Stomach (tissue), 9 donors: ENCODE measurements around the gene BHLHA15. TPM values are rescaled to one million over a fixed set of nuclear protein-coding genes. Genes with fewer than 3 reads are reported as not detected.

Experiments used
- DNase-seq, 2 donors: peaks; one replicate each; pipeline versions ENCODE4 v3.0.0 to v3.0.0-alpha.2; 2013 to 2019
- H3K27ac ChIP-seq, 5 donors: fragments of 200-600 bp in 4 of 5; sonication (generic) in 4 of 5; one replicate each; pipeline ENCODE4 v1.5.1; 2013 to 2019; ENCODE audit warnings: mild to moderate bottlenecking in 1 of 5, moderate library complexity in 1 of 5
- H3K27me3 ChIP-seq, 3 donors: fragments of 200-600 bp; sonication (generic); one replicate each; pipeline ENCODE4 v1.5.1; 2017 to 2019; ENCODE audit warnings: mixed run types in 1 of 3
- H3K36me3 ChIP-seq, 4 donors: fragments of 200-600 bp; sonication (generic); 1 replicate in 3 of 4; 2 replicates in 1 of 4; pipeline ENCODE4 v1.5.1; 2016 to 2019
- H3K4me1 ChIP-seq, 4 donors: fragments of 200-600 bp; sonication (generic); one replicate each; pipeline ENCODE4 v1.5.1; 2016 to 2019
- H3K4me3 ChIP-seq, 4 donors: fragments of 200-600 bp; sonication (generic) in 3 of 4; one replicate each; pipeline ENCODE4 v1.5.1; 2016 to 2019; ENCODE audit warnings: mild to moderate bottlenecking in 1 of 4
- H3K9me3 ChIP-seq, 4 donors: fragments of 200-600 bp; sonication (generic); one replicate each; pipeline ENCODE4 v1.5.1; 2016 to 2019
- CTCF ChIP-seq, 7 experiments: fragments of 450-650 bp in 4 of 7; fragments of 200-600 bp in 3 of 7; sonication (generic) in 3 of 7; IDR thresholded peaks; one replicate each; pipeline ENCODE4 v1.5.1; 2016 to 2019; ENCODE audit warnings: antibody characterized with exemption in 7 of 7, control low read depth in 2 of 7, mild to moderate bottlenecking in 1 of 7
- EP300 ChIP-seq: sonication (generic); formaldehyde crosslinking; IDR thresholded peaks from one replicate; pipeline ENCODE4 v1.6.1; 2017; ENCODE audit warnings: antibody characterized with exemption
- POLR2A ChIP-seq, 4 donors: fragments of 450-650 bp; IDR thresholded peaks; one replicate each; pipeline ENCODE4 v1.6.1; 2016; ENCODE audit warnings: antibody characterized with exemption in 4 of 4, control low read depth in 2 of 4, mild to moderate bottlenecking in 1 of 4, moderate library complexity in 1 of 4
- POLR2AphosphoS5 ChIP-seq, 3 donors: sonication (generic); formaldehyde crosslinking; IDR thresholded peaks; one replicate each; pipeline ENCODE4 v1.6.1; 2016; ENCODE audit warnings: antibody characterized with exemption in 3 of 3
- WGBS, 5 donors: extraction: QIAGEN DNeasy Blood & Tissue Kit in 3 of 5; methylation state at CpG; one replicate each; pipeline versions ENCODE4 v1.1.5 to v1.1.7; 2013 to 2018; 5-methylcytosine and 5-hydroxymethylcytosine counted together
- intact Hi-C: fragments of 100-400 bp; cut with DNase I; formaldehyde crosslinking; loops from one replicate; pipeline ENCODE4 v1.15.1; 2023; ENCODE audit warnings: low total_unique reads
- polyA plus RNA-seq, 3 donors: library from polyadenylated mRNA; stranded (reverse); fragments of 200-250 nt; gene quantifications; one replicate each; pipeline ENCODE4 v1.2.3, GENCODE V29; 2013
- total RNA-seq, 5 donors: library from RNA; depleted of rRNA; stranded (reverse); fragments of >200 nt; gene quantifications; one replicate each; pipeline versions ENCODE4 v1.1.0 to v1.2.3, GENCODE V29; 2014 to 2016
- donor health status: healthy with polysubstance abuse.
- donor health status: Bipolar disorder and iron deficiency.
- donor health status: healthy.

The BHLHA15 gene
- total and polyA plus RNA-seq, 8 donors, result 1.3 to 108 (median 11.3) TPM; not detected in 2

GRCh38 chr7:98165827-98166667 is 45.2 kb upstream of the BHLHA15 start:
- intact Hi-C loops, result loop anchor here (5.0 kb wide), 2 partner anchors 59 to 144 kb away; partner anchors contain the start of gene LMTK2
- WGBS, 5 donors, result 51 to 71% (median 56%) methylated on average over 18 of the region's 18 CpGs
- TF ChIP-seq POLR2A (IDR thresholded peaks at IDR 0.05) (no peak), CTCF (IDR thresholded peaks at IDR 0.05) (peak in 5 of 7 experiments; percentile 34 to 73 (median 54)), POLR2AphosphoS5 (IDR thresholded peaks at IDR 0.05) (no peak), EP300 (no peak)
- Histone ChIP-seq H3K27ac (no peak overlapping the region), H3K4me1 (peaks cover 0 to 51% (median 30%) of the 10 kb centered on the region in 4 donors), H3K4me3 (no peak overlapping the region), H3K9me3 (no peaks in the 10 kb centered on the region), H3K36me3 (peaks cover 0 to 7% (median under 1%) of the 10 kb centered on the region in 4 donors), H3K27me3 (no peaks in the 10 kb centered on the region)
- peak; percentile 79 to 84 for DNase-seq

- Histone ChIP-seq H3K27ac (no peak overlapping the region), H3K9me3 (no peaks in the 10 kb centered on the region), H3K36me3 (peaks cover 2 to 8% (median 5%) of the 10 kb centered on the region in 4 donors), H3K27me3 (no peaks in the 10 kb centered on the region), H3K4me3 (no peak overlapping the region), H3K4me1 (peaks cover 2 to 52% (median 34%) of the 10 kb centered on the region in 4 donors)
- intact Hi-C loops, result loop anchor here (5.0 kb wide), 2 partner anchors 59 to 144 kb away; partner anchors contain the start of gene LMTK2
- WGBS, 5 donors, result 72 to 93% (median 79%) methylated on average over 2 of the region's 2 CpGs
- no peak for DNase-seq
- TF ChIP-seq CTCF (IDR thresholded peaks at IDR 0.05), result no peak
- TF ChIP-seq POLR2AphosphoS5 (IDR thresholded peaks at IDR 0.05), result no peak
- TF ChIP-seq POLR2A (IDR thresholded peaks at IDR 0.05), result no peak
- TF ChIP-seq EP300, result no peak
These were observed 44.6 kb upstream of the BHLHA15 start for GRCh38 chr7:98166668-98166970.

- TF ChIP-seq CTCF (IDR thresholded peaks at IDR 0.05), result no peak
- TF ChIP-seq EP300, result no peak
- TF ChIP-seq POLR2A (IDR thresholded peaks at IDR 0.05), result no peak
- no peak for TF ChIP-seq POLR2AphosphoS5 (IDR thresholded peaks at IDR 0.05)
- WGBS, 5 donors, result 92 to 95% (median 94%) methylated on average over 15 of the region's 15 CpGs
- no peak for DNase-seq
- intact Hi-C loops, result loop anchor here (5.0 kb wide), 2 partner anchors 60 to 145 kb away; partner anchors contain the start of gene LMTK2
- Histone ChIP-seq H3K27me3 (no peaks in the 10 kb centered on the region), H3K27ac (no peak overlapping the region), H3K9me3 (no peaks in the 10 kb centered on the region), H3K4me1 (peaks cover 7 to 57% (median 41%) of the 10 kb centered on the region in 4 donors), H3K4me3 (no peak overlapping the region), H3K36me3 (peaks cover 6 to 18% (median 14%) of the 10 kb centered on the region in 4 donors)
These were observed 43.6 kb upstream of the BHLHA15 start for GRCh38 chr7:98167653-98168052.

- intact Hi-C loops, result loop anchor here (5.0 kb wide), 2 partner anchors 61 to 146 kb away; partner anchors contain the start of gene LMTK2
- peak; percentile 73 to 89 for DNase-seq
- H3K27ac ChIP-seq, result no peak overlapping the region
- no peaks in the 10 kb centered on the region for H3K27me3 ChIP-seq
- H3K36me3 ChIP-seq, result peaks cover 6 to 22% (median 16%) of the 10 kb centered on the region in 4 donors
- H3K4me1 ChIP-seq, result peaks cover 7 to 55% (median 42%) of the 10 kb centered on the region in 4 donors
- no peaks in the 10 kb centered on the region for H3K9me3 ChIP-seq
- H3K4me3 ChIP-seq, result no peak overlapping the region
- 60 to 65% (median 60%) methylated on average over 17 of the region's 17 CpGs for WGBS, 5 donors
- TF ChIP-seq POLR2A (IDR thresholded peaks at IDR 0.05), result no peak
- TF ChIP-seq CTCF (IDR thresholded peaks at IDR 0.05), result peak in 5 of 7 experiments; percentile 55 to 82 (median 81)
- peak in 1 of 3 donors; percentile 45 for TF ChIP-seq POLR2AphosphoS5 (IDR thresholded peaks at IDR 0.05)
- no peak for TF ChIP-seq EP300
These were observed 42.9 kb upstream of the BHLHA15 start for GRCh38 chr7:98168181-98168903.
